Activated naive CD4-positive, alpha-beta T cell treated with anti-CD3 and anti-CD28 coated beads, Interleukin-2, amount 10 ng/mL, durations not matched to agents 7 days and 5 days (primary cell): ENCODE data around the gene ZG16.

ENCODE experiments used
- CTCF ChIA-PET: fragments of 350-600 bp; sonication (Branson Sonifier 250); formaldehyde crosslinking; loops from one replicate; lab custom pipeline; 2021; ENCODE audit warnings: antibody characterized with exemption; lab: Charles Lee
- DNase-seq: peaks from one replicate; pipeline ENCODE4 v3.0.0-alpha.2; 2020
- H3K27ac Mint-ChIP-seq: one replicate; pipeline ENCODE4 v1.8.0; 2021; ENCODE audit warnings: mild to moderate bottlenecking, moderate library complexity, mixed read lengths
- H3K27me3 Mint-ChIP-seq: one replicate; pipeline ENCODE4 v1.8.0; 2021; ENCODE audit warnings: mild to moderate bottlenecking, mixed read lengths
- H3K36me3 Mint-ChIP-seq: one replicate; pipeline ENCODE4 v1.8.0; 2021; ENCODE audit warnings: mixed read lengths
- H3K4me1 Mint-ChIP-seq: one replicate; pipeline ENCODE4 v1.8.0; 2021; ENCODE audit warnings: mixed read lengths
- H3K4me3 Mint-ChIP-seq: one replicate; pipeline ENCODE4 v1.8.0; 2021; ENCODE audit warnings: mild to moderate bottlenecking, moderate library complexity, mixed read lengths
- H3K9me3 Mint-ChIP-seq: one replicate; pipeline ENCODE4 v1.8.0; 2021; ENCODE audit warnings: mixed read lengths

The ZG16 gene

DNA sequence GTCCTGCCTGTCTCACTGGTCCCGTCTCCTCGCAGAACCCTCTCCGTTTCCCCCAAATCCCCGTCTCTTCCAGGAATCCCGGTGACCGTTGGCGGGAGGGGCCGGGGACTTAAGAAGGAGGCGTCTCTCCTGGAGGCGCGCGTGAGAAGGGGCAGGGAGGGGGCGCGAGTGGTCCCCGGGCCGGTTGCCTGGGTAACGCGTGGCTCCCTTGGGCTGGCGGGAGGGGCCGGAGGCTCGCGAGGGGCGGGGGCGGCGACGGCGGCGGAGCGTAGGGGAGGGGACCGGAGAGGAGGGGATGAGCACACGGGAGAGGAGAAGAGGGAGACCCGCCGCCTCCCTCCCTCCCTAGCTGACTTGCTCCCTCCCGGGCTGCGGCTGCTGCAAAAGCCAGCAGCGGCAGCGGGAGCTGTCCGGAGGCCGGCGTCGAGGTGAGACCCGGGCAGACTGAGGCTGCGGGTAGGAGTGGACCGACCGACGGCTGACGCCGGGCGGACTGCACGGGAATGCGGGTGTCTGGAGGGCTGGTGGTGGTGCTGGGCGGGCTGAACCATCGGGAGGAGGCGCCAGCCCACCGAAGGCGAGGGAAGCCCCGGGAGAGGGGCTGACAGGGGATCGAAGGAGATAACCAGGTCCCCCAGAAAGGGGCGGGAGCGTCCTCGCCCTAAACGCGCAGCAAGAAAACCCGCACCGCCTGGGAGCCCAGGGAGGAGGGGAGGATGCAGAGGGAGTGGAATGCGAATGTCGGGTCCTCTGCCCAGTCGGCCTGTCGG is 34.0 kb downstream of the ZG16 start, which contains the start of gene PRRT2:
Gene PRRT2, plus strand, starts transcription at position 298 of the 770 bp plus-strand sequence. CDS start 862 bp downstream, outside the sequence.
- Mint-ChIP-seq H3K4me3 (peak within 1 kb of the TSS; percentile 77), H3K36me3 (peaks cover 40% of the 10 kb centered on the region), H3K27ac (peak within 1 kb of the TSS; percentile 75), H3K4me1 (peaks cover 70% of the 10 kb centered on the region), H3K27me3 (peaks cover 54% of the 10 kb centered on the region), H3K9me3 (no peaks in the 10 kb centered on the region)
- CTCF ChIA-PET, result interaction anchor here (1.6 kb wide), 1 partner anchor 36 kb away, joined by 6 read pairs; no protein-coding TSS in a partner anchor
- DNase-seq, result peak; percentile 72

DNA sequence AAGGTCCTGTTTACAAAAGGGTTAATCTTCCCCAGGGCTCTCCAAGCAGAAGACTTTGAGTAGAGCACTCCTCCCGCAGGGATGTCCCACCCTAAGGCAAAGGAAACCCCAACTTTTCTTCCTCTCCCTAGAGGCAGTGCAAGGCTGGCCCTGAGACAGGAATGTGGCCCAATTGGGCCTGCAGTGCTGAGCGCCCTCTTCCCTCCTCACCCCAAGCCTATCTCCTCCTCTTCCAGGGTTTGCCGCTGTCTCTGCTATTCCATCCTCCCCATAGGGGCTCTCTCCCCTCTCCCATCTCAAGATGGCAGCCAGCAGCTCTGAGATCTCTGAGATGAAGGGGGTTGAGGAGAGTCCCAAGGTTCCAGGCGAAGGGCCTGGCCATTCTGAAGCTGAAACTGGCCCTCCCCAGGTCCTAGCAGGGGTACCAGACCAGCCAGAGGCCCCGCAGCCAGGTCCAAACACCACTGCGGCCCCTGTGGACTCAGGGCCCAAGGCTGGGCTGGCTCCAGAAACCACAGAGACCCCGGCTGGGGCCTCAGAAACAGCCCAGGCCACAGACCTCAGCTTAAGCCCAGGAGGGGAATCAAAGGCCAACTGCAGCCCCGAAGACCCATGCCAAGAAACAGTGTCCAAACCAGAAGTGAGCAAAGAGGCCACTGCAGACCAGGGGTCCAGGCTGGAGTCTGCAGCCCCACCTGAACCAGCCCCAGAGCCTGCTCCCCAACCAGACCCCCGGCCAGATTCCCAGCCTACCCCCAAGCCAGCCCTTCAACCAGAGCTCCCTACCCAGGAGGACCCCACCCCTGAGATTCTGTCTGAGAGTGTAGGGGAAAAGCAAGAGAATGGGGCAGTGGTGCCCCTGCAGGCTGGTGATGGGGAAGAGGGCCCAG is 34.9 kb downstream of the ZG16 start:
- Mint-ChIP-seq H3K4me3 (peak overlapping the region; percentile 77), H3K27me3 (peaks cover 54% of the 10 kb centered on the region), H3K27ac (no peak overlapping the region), H3K4me1 (peaks cover 74% of the 10 kb centered on the region), H3K36me3 (peaks cover 37% of the 10 kb centered on the region), H3K9me3 (no peaks in the 10 kb centered on the region)
- CTCF ChIA-PET, result interaction anchor here (1.4 to 1.6 kb wide), 3 partner anchors 22 to 36 kb away, joined by 4 to 6 read pairs (median 6); partner anchors contain the start of gene KIF22
- no peak for DNase-seq

DNA sequence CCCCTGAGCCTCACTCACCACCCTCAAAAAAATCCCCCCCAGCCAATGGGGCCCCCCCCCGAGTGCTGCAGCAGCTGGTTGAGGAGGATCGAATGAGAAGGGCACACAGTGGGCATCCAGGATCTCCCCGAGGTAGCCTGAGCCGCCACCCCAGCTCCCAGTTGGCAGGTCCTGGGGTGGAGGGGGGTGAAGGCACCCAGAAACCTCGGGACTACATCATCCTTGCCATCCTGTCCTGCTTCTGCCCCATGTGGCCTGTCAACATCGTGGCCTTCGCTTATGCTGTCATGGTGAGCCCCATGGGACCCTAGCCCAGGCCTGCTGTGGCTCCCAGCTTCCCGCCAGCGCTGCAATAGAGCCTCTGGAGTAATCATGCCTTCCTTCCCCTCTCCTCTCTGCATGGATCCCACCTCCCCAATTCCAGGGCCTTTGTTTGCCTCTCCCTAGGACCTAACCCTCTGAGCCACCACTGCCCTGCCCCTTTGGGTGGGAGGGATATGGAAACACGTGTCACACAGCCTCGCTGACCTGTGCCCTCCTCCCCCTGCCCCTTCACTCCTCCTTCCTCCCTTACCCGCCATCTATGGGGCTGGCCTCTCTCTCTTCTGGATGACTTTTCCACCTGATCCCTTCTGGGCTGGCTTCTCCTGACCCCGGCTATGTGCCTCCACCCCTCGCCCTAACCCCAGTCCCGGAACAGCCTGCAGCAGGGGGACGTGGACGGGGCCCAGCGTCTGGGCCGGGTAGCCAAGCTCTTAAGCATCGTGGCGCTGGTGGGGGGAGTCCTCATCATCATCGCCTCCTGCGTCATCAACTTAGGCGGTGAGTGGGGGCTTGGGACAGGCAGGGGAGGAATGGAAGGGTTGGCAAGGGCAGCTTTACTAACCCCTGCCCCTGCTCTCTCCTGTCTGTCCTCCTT is 35.8 kb downstream of the ZG16 start:
- Mint-ChIP-seq H3K27ac (peak overlapping the region; percentile 13), H3K27me3 (peaks cover 54% of the 10 kb centered on the region), H3K9me3 (no peaks in the 10 kb centered on the region), H3K4me3 (peak overlapping the region; percentile 41), H3K4me1 (peaks cover 74% of the 10 kb centered on the region), H3K36me3 (peaks cover 37% of the 10 kb centered on the region)
- no peak for DNase-seq
- CTCF ChIA-PET, result interaction anchor here (1.4 to 1.5 kb wide), 2 partner anchors 23 to 35 kb away, joined by 4 to 6 read pairs; partner anchors contain the start of gene KIF22

DNA sequence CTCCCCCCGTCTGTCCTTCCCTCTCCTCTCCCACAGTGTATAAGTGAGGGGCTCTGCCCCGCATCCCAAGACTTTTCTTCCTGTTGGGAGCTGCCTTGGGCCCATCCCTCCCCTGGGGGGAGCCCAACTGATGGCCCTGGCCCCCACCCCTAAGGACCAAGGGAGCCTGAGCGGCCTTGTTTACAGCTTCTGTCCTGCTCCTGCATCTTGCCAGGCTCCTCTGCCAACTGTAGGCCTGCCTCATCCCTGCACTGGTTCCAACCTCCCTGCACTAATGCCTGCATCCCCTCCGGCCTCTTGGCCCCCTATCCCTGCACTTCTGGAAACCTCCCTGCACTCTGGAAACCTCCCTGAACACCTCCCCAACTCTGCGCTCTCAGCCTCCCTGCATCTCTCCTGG is 36.5 kb downstream of the ZG16 start:
- Mint-ChIP-seq H3K4me3 (peak overlapping the region; percentile 84), H3K9me3 (no peaks in the 10 kb centered on the region), H3K27ac (peak overlapping the region; percentile 94), H3K36me3 (peaks cover 40% of the 10 kb centered on the region), H3K4me1 (peaks cover 77% of the 10 kb centered on the region), H3K27me3 (peaks cover 54% of the 10 kb centered on the region)
- DNase-seq, result no peak
- CTCF ChIA-PET, result interaction anchor here (1.4 to 9.2 kb wide), 3 partner anchors 24 to 34 kb away, joined by 4 to 103 read pairs (median 6); partner anchors contain the start of gene KIF22

DNA sequence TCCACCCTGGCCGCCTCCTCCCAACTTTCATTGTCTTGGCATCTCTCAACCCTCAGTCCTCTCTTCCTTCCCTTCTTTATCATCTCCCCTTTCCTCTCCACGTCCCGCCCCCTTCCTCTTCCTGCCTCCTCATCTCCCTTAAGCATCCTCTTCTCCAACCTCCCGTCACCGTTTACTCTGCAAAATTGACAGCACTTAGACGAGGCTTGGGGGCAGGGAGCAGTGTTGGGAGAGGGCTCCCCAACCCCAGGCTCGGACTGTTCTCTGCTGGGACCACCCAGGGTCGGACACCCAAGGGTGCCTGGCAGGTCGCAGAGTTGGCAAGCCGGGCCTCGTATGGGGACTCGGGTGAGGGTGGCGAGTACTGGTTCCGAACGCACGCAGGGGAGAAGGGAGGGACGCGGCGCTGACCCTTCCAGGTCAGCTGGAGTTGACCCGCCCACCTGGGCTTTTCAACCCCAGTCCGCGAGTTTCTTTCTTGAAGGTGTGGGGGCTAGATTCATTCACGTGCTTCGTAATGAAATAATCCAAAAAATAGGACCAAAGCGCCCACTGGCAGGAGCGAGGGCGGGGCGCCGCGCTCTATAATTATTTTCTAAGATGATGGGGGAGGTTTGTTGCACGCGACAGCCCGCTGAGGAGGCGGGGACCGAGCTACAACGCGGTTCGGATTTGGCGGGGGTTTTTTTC is 37.1 kb downstream of the ZG16 start:
- Mint-ChIP-seq H3K9me3 (no peaks in the 10 kb centered on the region), H3K4me3 (peak overlapping the region; percentile 84), H3K36me3 (peaks cover 41% of the 10 kb centered on the region), H3K27me3 (peaks cover 51% of the 10 kb centered on the region), H3K27ac (peak overlapping the region; percentile 94), H3K4me1 (peaks cover 77% of the 10 kb centered on the region)
- CTCF ChIA-PET, result interaction anchor here (0.6 to 9.2 kb wide), 8 partner anchors 8 to 114 kb away, joined by 3 to 103 read pairs (median 15); partner anchors contain the start of genes KIF22 and MAZ
- peak; percentile 73 for DNase-seq

DNA sequence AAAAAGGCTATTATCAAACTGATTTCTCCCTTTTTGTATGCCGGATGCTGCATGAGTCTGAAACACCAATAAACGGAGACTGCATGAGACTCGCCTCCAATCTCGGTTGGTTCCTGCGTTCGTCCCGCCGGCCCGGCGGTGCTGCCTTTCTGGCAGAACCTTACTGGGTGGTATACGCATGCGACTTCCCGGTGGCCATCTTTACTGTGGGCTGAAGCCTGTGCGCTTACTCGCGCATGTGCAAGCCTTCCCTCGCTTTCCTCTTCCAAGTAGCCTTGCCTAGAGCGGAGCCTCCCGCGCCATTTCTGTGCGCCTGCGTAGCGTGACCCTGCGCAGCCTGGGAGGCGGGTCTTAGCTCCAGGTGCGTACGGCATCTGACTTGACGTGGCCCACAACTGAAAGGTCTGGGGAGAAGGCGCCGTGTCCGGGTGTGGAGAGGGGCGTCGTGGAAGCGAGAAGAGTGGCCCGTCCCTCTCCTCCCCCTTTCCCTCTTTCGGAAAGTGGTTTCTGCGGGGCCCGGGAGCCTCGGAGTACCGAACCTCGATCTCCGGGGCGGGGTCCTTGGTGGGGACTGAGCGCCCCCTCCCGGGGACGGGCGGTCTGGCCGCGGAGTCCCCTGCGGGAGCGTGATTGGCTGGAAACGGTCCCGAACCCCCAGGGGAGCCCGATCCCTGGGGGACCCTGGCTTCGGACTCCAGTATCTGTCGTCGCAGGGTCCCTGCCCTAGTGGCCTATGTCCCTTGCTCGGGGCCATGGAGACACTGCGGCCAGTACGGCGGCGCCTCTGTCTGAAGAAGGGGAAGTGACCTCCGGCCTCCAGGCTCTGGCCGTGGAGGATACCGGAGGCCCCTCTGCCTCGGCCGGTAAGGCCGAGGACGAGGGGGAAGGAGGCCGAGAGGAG is 38.0 kb downstream of the ZG16 start, which contains the start of gene PAGR1:
Gene PAGR1, plus strand, starts transcription at position 360 of the 901 bp plus-strand sequence. Its CDS starts 374 bp downstream, at position 734.
- CTCF ChIA-PET, result interaction anchor here (0.5 to 9.2 kb wide), 12 partner anchors 9 to 157 kb away, joined by 3 to 103 read pairs (median 6); partner anchors contain the start of genes KIF22, MAZ and TAOK2
- Mint-ChIP-seq H3K4me1 (peaks cover 75% of the 10 kb centered on the region), H3K27me3 (peaks cover 43% of the 10 kb centered on the region), H3K4me3 (peak within 1 kb of the TSS; percentile 84), H3K9me3 (no peaks in the 10 kb centered on the region), H3K27ac (peak within 1 kb of the TSS; percentile 94), H3K36me3 (peaks cover 38% of the 10 kb centered on the region)
- DNase-seq, result peak; percentile 99

DNA sequence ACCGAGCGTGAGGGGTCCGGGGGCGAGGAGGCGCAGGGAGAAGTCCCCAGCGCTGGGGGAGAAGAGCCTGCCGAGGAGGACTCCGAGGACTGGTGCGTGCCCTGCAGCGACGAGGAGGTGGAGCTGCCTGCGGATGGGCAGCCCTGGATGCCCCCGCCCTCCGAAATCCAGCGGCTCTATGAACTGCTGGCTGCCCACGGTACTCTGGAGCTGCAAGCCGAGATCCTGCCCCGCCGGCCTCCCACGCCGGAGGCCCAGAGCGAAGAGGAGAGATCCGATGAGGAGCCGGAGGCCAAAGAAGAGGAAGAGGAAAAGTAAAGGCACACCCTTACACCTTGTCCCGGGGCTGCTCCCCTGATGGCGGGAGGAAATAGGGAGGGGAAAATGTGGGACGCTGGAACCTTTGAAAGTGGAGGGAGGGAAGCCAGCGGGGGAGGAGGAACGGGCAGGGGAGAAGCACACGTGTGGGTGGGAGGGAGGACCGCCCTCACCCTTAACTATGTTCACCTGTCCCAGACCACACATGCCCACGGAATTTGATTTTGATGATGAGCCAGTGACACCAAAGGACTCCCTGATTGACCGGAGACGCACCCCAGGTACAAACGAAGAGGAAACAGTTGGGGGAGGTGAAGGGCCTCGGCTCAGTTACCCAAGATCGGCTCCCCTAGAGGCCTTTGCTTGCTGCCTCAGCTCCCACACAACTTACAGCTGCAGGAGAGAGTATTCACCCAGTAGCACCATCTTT is 38.8 kb downstream of the ZG16 start:
- peak overlapping the region; percentile 84 for H3K4me3 Mint-ChIP-seq
- peaks cover 37% of the 10 kb centered on the region for H3K36me3 Mint-ChIP-seq
- CTCF ChIA-PET, result interaction anchor here (0.7 to 9.2 kb wide), 10 partner anchors 9 to 156 kb away, joined by 3 to 103 read pairs (median 6); partner anchors contain the start of genes MAZ and TAOK2

DNA sequence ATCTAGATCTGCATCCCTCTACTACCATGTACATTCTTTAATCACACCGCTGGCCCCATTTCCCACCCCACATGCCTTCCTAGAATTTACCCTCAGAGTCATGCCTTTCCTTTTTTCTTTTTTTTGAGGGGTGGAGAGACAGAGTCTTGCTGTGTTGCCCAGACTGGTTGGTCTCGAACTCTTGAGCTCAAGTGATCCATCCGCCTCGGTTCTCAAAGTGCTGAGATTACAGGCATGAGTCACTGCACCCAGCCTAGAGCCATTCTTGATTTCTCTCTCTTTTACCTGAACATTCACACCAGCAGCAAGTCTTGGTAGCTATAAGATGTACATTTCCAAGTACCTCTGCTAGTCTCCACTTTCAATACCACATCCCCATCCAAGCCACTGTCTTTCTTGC is 40.0 kb downstream of the ZG16 start:
- peak overlapping the region; percentile 79 for H3K27ac Mint-ChIP-seq
- peaks cover 74% of the 10 kb centered on the region for H3K4me1 Mint-ChIP-seq
- H3K4me3 Mint-ChIP-seq, result peak overlapping the region; percentile 92
- CTCF ChIA-PET, result interaction anchor here (0.9 to 9.2 kb wide), 8 partner anchors 8 to 127 kb away, joined by 3 to 103 read pairs (median 14); partner anchors contain the start of gene MAZ
- no peaks in the 10 kb centered on the region for H3K9me3 Mint-ChIP-seq
- peaks cover 41% of the 10 kb centered on the region for H3K36me3 Mint-ChIP-seq
- DNase-seq, result no peak
- peaks cover 23% of the 10 kb centered on the region for H3K27me3 Mint-ChIP-seq

More for the DNA sequence above, 38.8 kb downstream of the ZG16 start:
- peak overlapping the region; percentile 94 for H3K27ac Mint-ChIP-seq
- peaks cover 35% of the 10 kb centered on the region for H3K27me3 Mint-ChIP-seq
- H3K4me1 Mint-ChIP-seq, result peaks cover 71% of the 10 kb centered on the region
- no peaks in the 10 kb centered on the region for H3K9me3 Mint-ChIP-seq
- peak; percentile 81 for DNase-seq

DNA sequence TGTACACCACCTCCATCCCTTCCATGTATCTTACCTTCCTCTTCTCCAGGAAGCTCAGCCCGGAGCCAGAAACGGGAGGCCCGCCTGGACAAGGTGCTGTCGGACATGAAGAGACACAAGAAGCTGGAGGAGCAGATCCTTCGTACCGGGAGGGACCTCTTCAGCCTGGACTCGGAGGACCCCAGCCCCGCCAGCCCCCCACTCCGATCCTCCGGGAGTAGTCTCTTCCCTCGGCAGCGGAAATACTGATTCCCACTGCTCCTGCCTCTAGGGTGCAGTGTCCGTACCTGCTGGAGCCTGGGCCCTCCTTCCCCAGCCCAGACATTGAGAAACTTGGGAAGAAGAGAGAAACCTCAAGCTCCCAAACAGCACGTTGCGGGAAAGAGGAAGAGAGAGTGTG is 41.5 kb downstream of the ZG16 start:
- Mint-ChIP-seq H3K27me3 (peaks cover 10% of the 10 kb centered on the region), H3K36me3 (peaks cover 41% of the 10 kb centered on the region), H3K9me3 (no peaks in the 10 kb centered on the region), H3K27ac (peak overlapping the region; percentile 95), H3K4me1 (peaks cover 76% of the 10 kb centered on the region), H3K4me3 (peak overlapping the region; percentile 92)
- CTCF ChIA-PET, result interaction anchor here (1.2 to 9.2 kb wide), 4 partner anchors 12 to 214 kb away, joined by 3 to 103 read pairs (median 34); partner anchors contain the start of gene MAZ
- DNase-seq, result no peak

DNA sequence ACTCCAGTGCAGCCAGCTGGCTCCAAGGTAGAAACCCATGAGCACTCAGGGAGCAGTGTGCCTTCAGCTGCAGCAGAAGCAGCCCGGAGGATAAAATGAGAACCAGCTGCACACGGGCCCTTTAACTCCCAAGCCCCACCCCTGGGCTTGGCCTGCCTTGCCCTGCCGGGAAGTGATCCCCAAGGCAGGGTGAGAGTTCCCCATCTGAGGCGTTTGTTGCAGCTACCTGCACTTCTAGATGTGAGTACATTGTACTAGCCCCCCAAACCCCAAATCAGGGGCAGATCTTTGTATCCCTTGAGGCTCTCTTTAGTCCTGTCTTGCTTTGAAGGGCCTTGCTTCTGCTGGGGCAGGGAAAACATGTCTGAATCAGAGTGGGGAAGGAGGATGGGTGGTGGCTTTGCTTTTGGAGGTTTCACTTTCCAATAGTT is 42.2 kb downstream of the ZG16 start, which contains the start of gene MVP:
Gene MVP, plus strand, starts transcription at position 192 of the 431 bp plus-strand sequence. CDS start 10,088 bp downstream, outside the sequence.
- Mint-ChIP-seq H3K4me1 (peaks cover 76% of the 10 kb centered on the region), H3K27me3 (peaks cover 4% of the 10 kb centered on the region), H3K36me3 (peaks cover 45% of the 10 kb centered on the region), H3K4me3 (peak within 1 kb of the TSS; percentile 92), H3K9me3 (no peaks in the 10 kb centered on the region), H3K27ac (peak within 1 kb of the TSS; percentile 95)
- CTCF ChIA-PET, result interaction anchor here (7.8 to 9.2 kb wide), 2 partner anchors 13 to 28 kb away, joined by 59 to 103 read pairs; partner anchors contain the start of gene MAZ
- peak; percentile 72 for DNase-seq
